K562 (cell line): ENCODE measurements around the gene ATP5PD. TPM values are rescaled to one million over a fixed set of nuclear protein-coding genes. Genes with fewer than 3 reads are reported as not detected.

ENCODE experiments used
- ETV6 ChIP-seq, 3 experiments: fragments of 150-350 bp in 1 of 3; sonication (generic) in 1 of 3; formaldehyde crosslinking in 1 of 3; IDR thresholded peaks; 2 replicates each; pipeline versions ENCODE4 v1.6.1 to v1.8.0; 2014 to 2022; ENCODE audit warnings: borderline replicate concordance in 2 of 3, low read depth in 2 of 3, antibody characterized with exemption in 1 of 3, low read length in 1 of 3, mild to moderate bottlenecking in 1 of 3, missing genetic modification reagents in 1 of 3
- NFATC3 ChIP-seq: fragments of 450-650 bp; IDR thresholded peaks from 2 replicates; pipeline ENCODE4 v1.6.1; 2017; ENCODE audit warnings: mild to moderate bottlenecking
- NFE2L1 ChIP-seq: fragments of 450-650 bp; IDR thresholded peaks from 2 replicates; pipeline ENCODE4 v1.6.1; 2016; ENCODE audit warnings: missing genetic modification characterization, low read depth, mild to moderate bottlenecking, missing compliant biosample characterization, moderate library complexity, borderline replicate concordance
- PTTG1 ChIP-seq: fragments of 450-650 bp; IDR thresholded peaks from 2 replicates; pipeline ENCODE4 v1.6.1; 2016; ENCODE audit warnings: low read depth, mild to moderate bottlenecking, missing genetic modification characterization, missing compliant biosample characterization
- SAP30 ChIP-seq: fragments of 200-600 bp; sonication (generic); IDR thresholded peaks from 2 replicates; pipeline ENCODE4 v1.6.1; 2012; ENCODE audit warnings: borderline replicate concordance, low read depth, mild to moderate bottlenecking, moderate library complexity, low read length, control low read depth, inconsistent platforms; ENCODE audit not compliant: insufficient read depth, poor library complexity, severe bottlenecking
- SLC30A9 ChIP-seq: fragments of 250-450 bp; sonication (Bioruptor Pico); IDR thresholded peaks from 2 replicates; pipeline ENCODE4 v1.8.0; 2022; ENCODE audit warnings: mild to moderate bottlenecking, moderate library complexity
- ZNF507 ChIP-seq: conservative IDR thresholded peaks from 2 replicates; pipeline ENCODE4 v1.6.1; 2017; ENCODE audit warnings: missing genetic modification characterization, missing compliant biosample characterization
- ZNF696 ChIP-seq: fragments of 250-450 bp; sonication (Bioruptor Pico); conservative IDR thresholded peaks from 2 replicates; pipeline ENCODE4 v1.4.0; 2020; ENCODE audit warnings: mild to moderate bottlenecking, moderate library complexity
- ZNF780A ChIP-seq: fragments of 250-450 bp; sonication (Bioruptor Pico); IDR thresholded peaks from 2 replicates; pipeline ENCODE4 v1.5.0; 2021; ENCODE audit warnings: mild to moderate bottlenecking
- polyA plus RNA-seq, 8 experiments: library from polyadenylated mRNA; depleted of rRNA in 4 of 8; stranded (reverse) in 5 of 8; unstranded in 3 of 8; fragments of >200 nt; fragmentation: Nextera tagmentation in 2 of 8; fragmentation: Illumina TruSeq in 1 of 8; extraction: Ambion mirVana in 2 of 8; extraction: Trizol in 1 of 8; gene quantifications; 2 replicates each; pipeline versions ENCODE4 v1.2.1 to v1.2.3, GENCODE V29; 2011 to 2014; ENCODE audit warnings: inconsistent platforms in 1 of 8, missing spikeins in 1 of 8
- total RNA-seq, 7 experiments: library from RNA; depleted of rRNA in 6 of 7; stranded (reverse); fragments of >200 nt in 6 of 7; fragmentation: Illumina TruSeq in 2 of 7; extraction: Trizol in 2 of 7; gene quantifications; 2 replicates each; pipeline versions ENCODE4 v1.2.1 to v1.2.3, GENCODE V29; 2011 to 2021; ENCODE audit warnings: low replicate concordance in 1 of 7
- TF ChIP-seq, protein P1 (sequence below), 2 experiments: fragments of 450-650 bp in 1 of 2; IDR thresholded peaks; 2 replicates each; pipeline ENCODE4 v1.6.1; 2011 to 2017; ENCODE audit warnings: low read depth in 2 of 2, antibody characterized with exemption in 1 of 2, borderline replicate concordance in 1 of 2, low read length in 1 of 2, mild to moderate bottlenecking in 1 of 2, mixed read lengths in 1 of 2; ENCODE audit not compliant: control insufficient read depth in 1 of 2
- TF ChIP-seq, protein P2 (sequence below), 3 experiments: fragments of 200-800 bp in 1 of 3; sonication (Bioruptor generic) in 1 of 3; sonication (generic) in 1 of 3; formaldehyde crosslinking in 1 of 3; IDR thresholded peaks; 2 replicates each; pipeline versions ENCODE4 v1.6.1 to v1.8.0; 2016 to 2022; ENCODE audit warnings: mild to moderate bottlenecking in 2 of 3, missing compliant biosample characterization in 2 of 3, missing genetic modification characterization in 2 of 3, missing genetic modification reagents in 1 of 3

Gene ATP5PD
- total and polyA plus RNA-seq, 9 of the 15 experiments (the other 6 are each of a cell fraction or from before 2014, with no cell fraction given): 271 to 828 (median 432) TPM

DNA sequence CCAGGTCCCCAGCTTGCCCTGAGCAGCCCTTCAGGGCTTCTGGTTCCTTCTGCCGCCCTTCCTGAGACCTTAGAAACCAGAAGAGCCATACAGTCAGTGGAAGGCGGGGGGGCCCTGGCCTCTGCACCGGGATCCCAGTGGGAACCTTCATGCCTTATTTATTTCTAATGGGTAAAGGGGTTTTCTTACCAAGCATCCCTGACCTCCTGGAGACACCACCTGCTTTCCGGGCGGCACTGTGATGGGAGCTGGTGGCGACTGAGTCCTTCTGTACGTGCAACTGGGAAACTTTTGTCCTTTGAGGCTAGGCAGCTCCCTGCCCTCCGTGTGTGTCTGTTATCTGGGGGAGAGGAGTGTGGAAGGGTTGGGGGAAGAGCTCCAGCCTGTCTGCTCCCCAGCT lies 41.5 kb downstream of the ATP5PD start (continued):
- TF ChIP-seq, protein P1, sequence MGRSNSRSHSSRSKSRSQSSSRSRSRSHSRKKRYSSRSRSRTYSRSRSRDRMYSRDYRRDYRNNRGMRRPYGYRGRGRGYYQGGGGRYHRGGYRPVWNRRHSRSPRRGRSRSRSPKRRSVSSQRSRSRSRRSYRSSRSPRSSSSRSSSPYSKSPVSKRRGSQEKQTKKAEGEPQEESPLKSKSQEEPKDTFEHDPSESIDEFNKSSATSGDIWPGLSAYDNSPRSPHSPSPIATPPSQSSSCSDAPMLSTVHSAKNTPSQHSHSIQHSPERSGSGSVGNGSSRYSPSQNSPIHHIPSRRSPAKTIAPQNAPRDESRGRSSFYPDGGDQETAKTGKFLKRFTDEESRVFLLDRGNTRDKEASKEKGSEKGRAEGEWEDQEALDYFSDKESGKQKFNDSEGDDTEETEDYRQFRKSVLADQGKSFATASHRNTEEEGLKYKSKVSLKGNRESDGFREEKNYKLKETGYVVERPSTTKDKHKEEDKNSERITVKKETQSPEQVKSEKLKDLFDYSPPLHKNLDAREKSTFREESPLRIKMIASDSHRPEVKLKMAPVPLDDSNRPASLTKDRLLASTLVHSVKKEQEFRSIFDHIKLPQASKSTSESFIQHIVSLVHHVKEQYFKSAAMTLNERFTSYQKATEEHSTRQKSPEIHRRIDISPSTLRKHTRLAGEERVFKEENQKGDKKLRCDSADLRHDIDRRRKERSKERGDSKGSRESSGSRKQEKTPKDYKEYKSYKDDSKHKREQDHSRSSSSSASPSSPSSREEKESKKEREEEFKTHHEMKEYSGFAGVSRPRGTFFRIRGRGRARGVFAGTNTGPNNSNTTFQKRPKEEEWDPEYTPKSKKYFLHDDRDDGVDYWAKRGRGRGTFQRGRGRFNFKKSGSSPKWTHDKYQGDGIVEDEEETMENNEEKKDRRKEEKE (IDR thresholded peaks at IDR 0.05; ENCODE audit: borderline replicate concordance in 1 of 2, control insufficient read depth in 1 of 2, low read depth in 2 of 2, low read length in 1 of 2): no peak
- no peak for TF ChIP-seq ZNF780A (CRISPR knock-in tag)
- no peak for TF ChIP-seq NFATC3
- TF ChIP-seq ZNF507: no peak
- no peak for TF ChIP-seq SAP30
- no peak for TF ChIP-seq ZNF696
- TF ChIP-seq SLC30A9 (CRISPR knock-in tag): no peak
- no peak for TF ChIP-seq ETV6 (IDR thresholded peaks at IDR 0.05; ENCODE audit: borderline replicate concordance in 1 of 2, low read depth in 2 of 2, low read length in 1 of 2)
- no peak for TF ChIP-seq ETV6 (CRISPR knock-in tag; IDR thresholded peaks at IDR 0.05; ENCODE audit: borderline replicate concordance)
- TF ChIP-seq, protein P2, sequence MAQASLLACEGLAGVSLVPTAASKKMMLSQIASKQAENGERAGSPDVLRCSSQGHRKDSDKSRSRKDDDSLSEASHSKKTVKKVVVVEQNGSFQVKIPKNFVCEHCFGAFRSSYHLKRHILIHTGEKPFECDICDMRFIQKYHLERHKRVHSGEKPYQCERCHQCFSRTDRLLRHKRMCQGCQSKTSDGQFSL (CRISPR knock-in tag; IDR thresholded peaks at IDR 0.05): no peak
- TF ChIP-seq, protein P2 (tag; IDR thresholded peaks at IDR 0.05): no peak
- no peak for TF ChIP-seq NFE2L1 (tag)
- TF ChIP-seq PTTG1 (tag): no peak
